ENCODE results near the gene FCN3.

- TF ChIP-seq CTCF (IDR thresholded peaks at IDR 0.05; ENCODE audit: low read depth, low read length, poor library complexity, severe bottlenecking) = no peak
- TF ChIP-seq EZH2phosphoT487 (IDR thresholded peaks at IDR 0.05; ENCODE audit: borderline replicate concordance, low read length) = no peak
Measured at GRCh38 chr1:27349784-27350662, 24.6 kb downstream of the FCN3 start.

All from DOHH2 (cell line).